SK-N-DZ (cell line): ENCODE measurements around the gene MRPL41.
"Not testable (repeated sequence)": the region's sequence is repeated elsewhere in the genome, so short reads cannot be mapped to it uniquely, and the experiment has no call there.

Experiments
- DNase-seq: peaks from one replicate; pipeline ENCODE4 v3.0.0-alpha.2; 2015; ENCODE audit warnings: low spot score

MRPL41 gene

GRCh38 chr9:137521405-137521985 lies 30.2 kb upstream of the MRPL41 start:
- no peak for DNase-seq

GRCh38 chr9:137522746-137523455 lies 28.8 kb upstream of the MRPL41 start:
- DNase-seq: no peak

- no peak for DNase-seq
These were observed 27.3 kb upstream of the MRPL41 start for GRCh38 chr9:137524161-137524980.

GRCh38 chr9:137524981-137525317 lies 26.7 kb upstream of the MRPL41 start:
- DNase-seq: no peak

GRCh38 chr9:137530331-137530730 lies 21.3 kb upstream of the MRPL41 start:
- DNase-seq: no peak

GRCh38 chr9:137531099-137531765 lies 20.4 kb upstream of the MRPL41 start:
- no peak for DNase-seq

- not testable (repeated sequence) for DNase-seq
These were observed 18.7 kb upstream of the MRPL41 start for GRCh38 chr9:137532891-137533468.

GRCh38 chr9:137534256-137535119 lies 17.2 kb upstream of the MRPL41 start:
- DNase-seq: peak; percentile 75

GRCh38 chr9:137535120-137535428 lies 16.6 kb upstream of the MRPL41 start:
- no peak for DNase-seq

- not testable (repeated sequence) for DNase-seq
These were observed 15.0 kb upstream of the MRPL41 start for GRCh38 chr9:137536594-137537131.

- DNase-seq: no peak
These were observed 13.6 kb upstream of the MRPL41 start for GRCh38 chr9:137538058-137538457.

GRCh38 chr9:137540536-137540935 lies 11.1 kb upstream of the MRPL41 start:
- no peak for DNase-seq

- no peak for DNase-seq
These were observed 9.2 kb upstream of the MRPL41 start for GRCh38 chr9:137542486-137542885.

- no peak for DNase-seq
These were observed 8.3 kb upstream of the MRPL41 start for GRCh38 chr9:137543237-137543963.

- no peak for DNase-seq
These were observed 7.4 kb upstream of the MRPL41 start for GRCh38 chr9:137544176-137544760.

- no peak for DNase-seq
These were observed 6.6 kb upstream of the MRPL41 start for GRCh38 chr9:137545123-137545522.

- no peak for DNase-seq
These were observed 3.8 kb upstream of the MRPL41 start for GRCh38 chr9:137547687-137548543.

GRCh38 chr9:137550231-137550621 lies 1.5 kb upstream of the MRPL41 start, which contains the start of gene PNPLA7:
Gene PNPLA7 (minus strand): TSS chr9:137550402. CDS start chr9:137550197, 205 bp downstream.
- peak; percentile 62 for DNase-seq

GRCh38 chr9:137550958-137551263 lies 768 bp upstream of the MRPL41 start:
- not testable (repeated sequence) for DNase-seq
